B cell (primary cell): ENCODE data around the gene TRIO.

Experiments
- CTCF ChIP-seq: fragments of 200-600 bp; IDR thresholded peaks from one replicate; pipeline ENCODE4 v1.8.0; 2022; ENCODE audit warnings: antibody characterized with exemption, mild to moderate bottlenecking
- EZH2 ChIP-seq: IDR thresholded peaks from 2 replicates; pipeline ENCODE4 v1.6.1; 2012; ENCODE audit warnings: borderline replicate concordance, low read depth, mild to moderate bottlenecking, moderate library complexity, low read length; ENCODE audit not compliant: insufficient read depth, poor library complexity, severe bottlenecking

- TF ChIP-seq CTCF: no peak
- TF ChIP-seq EZH2: no peak
Observed at GRCh38 chr5:14523243-14524034, 380.3 kb downstream of the TRIO start.
